Stimulated activated CD4-positive, alpha-beta T cell treated with anti-CD3 and anti-CD28 coated beads, Interleukin-12 subunit alpha, Interleukin-12 subunit beta, amount 100 ng/mL, for 48 hours (primary cell): ENCODE results near the gene PIANP.
A peak's percentile ranks its signal among the peaks of the same experiment; 100 is the strongest.

Experiments
- DNase-seq, 3 donors: peaks; one replicate each; pipeline ENCODE4 v3.0.0-alpha.2; 2020; ENCODE audit warnings: low read depth in 2 of 3, low spot score in 1 of 3

Gene PIANP

GRCh38 chr12:6672143-6672542 lies 28.5 kb downstream of the PIANP start:
- no peak for DNase-seq

GRCh38 chr12:6667559-6668210 lies 32.9 kb downstream of the PIANP start:
- DNase-seq = no peak

GRCh38 chr12:6666211-6666610 lies 34.4 kb downstream of the PIANP start:
- DNase-seq = no peak

DNA sequence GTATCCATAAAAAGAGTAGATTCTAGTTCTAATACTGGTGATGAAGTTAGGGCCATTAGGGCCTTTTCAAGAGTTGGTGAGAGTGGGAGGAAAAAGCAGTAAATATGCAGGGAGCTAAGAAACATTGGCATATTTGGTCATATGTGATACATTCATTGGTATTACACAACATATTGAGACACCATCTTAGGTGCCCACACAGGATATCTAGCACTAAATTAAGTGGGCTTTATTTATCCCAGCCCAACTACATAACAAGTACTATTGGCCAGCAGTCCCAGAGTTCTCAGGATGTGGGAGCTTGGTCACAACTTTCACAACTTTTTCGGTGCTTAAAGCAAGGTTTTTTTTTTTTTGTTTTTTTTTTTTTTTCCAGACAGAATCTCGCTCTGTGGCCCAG lies 35.7 kb downstream of the PIANP start:
- no peak for DNase-seq

- peak; percentile 90 to 97 (median 92) for DNase-seq
Measured at GRCh38 chr12:6662906-6663742, 37.5 kb downstream of the PIANP start, which contains the start of gene ING4. Gene ING4, minus strand, starts transcription at chr12:6663119. Its CDS starts 18 bp downstream, at chr12:6663101.

DNA sequence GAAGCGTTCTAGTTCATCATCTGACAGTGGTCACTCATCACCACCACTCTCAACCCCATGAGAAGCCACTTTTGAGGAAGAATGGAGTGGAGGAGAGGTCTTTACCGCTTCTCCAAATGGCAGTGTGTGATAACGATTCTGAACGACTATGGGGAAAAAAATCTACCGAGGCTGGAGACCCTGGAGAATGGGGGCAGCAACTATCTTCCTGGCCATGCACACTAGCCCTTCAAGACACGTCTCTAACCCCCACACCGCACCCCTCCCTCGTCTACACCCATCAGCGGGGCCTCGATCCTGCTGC lies 38.1 kb downstream of the PIANP start:
- no peak for DNase-seq

DNA sequence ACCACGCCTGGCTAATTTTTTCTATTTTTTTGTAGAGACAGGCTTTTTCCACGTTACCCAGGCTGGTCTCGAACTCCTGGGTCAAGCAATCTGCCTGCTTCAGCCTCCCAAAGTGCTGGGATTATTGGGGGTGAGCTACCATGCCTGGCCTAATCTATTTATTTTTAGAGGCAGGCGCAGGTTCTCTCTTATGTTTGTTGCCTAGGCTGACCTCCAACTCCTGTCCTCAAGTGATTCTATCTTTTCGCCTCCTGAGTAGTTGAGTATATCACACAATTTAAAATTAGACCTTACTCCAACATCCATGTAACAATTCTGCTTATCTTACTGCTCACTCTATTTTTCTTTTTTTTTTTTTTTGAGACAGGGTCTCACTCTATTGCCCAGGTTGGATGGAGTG lies 46.6 kb downstream of the PIANP start:
- no peak for DNase-seq

- DNase-seq = no peak
Measured at GRCh38 chr12:6653342-6653741, 47.3 kb downstream of the PIANP start.

GRCh38 chr12:6652391-6652790 lies 48.2 kb downstream of the PIANP start:
- no peak for DNase-seq

DNA sequence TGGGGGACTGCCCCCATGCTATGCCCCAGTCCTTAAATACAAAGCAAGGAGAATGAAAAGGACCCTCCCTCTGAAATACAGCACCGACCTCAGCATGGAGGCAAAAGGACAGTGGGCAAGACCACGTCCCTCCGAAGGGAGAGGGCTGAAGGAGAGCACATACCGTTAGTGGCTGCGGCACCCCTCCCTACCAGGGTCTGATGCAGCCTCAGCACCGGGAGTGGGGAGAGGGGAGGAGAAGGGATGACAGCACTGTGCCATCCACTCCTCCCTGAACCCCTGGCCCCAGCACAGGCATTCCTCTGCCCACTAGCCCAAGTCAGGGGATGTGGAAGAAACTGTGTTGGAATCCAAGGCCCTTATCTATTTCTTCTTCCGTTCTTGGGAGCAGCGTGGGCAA lies 49.8 kb downstream of the PIANP start:
- DNase-seq = no peak

- peak in 1 of 3 donors; percentile 25 for DNase-seq
Measured at GRCh38 chr12:6647083-6647604, 53.5 kb downstream of the PIANP start, which contains the start of gene ACRBP. Gene ACRBP, minus strand, starts transcription at chr12:6647432. Its CDS starts 66 bp downstream, at chr12:6647366.

DNA sequence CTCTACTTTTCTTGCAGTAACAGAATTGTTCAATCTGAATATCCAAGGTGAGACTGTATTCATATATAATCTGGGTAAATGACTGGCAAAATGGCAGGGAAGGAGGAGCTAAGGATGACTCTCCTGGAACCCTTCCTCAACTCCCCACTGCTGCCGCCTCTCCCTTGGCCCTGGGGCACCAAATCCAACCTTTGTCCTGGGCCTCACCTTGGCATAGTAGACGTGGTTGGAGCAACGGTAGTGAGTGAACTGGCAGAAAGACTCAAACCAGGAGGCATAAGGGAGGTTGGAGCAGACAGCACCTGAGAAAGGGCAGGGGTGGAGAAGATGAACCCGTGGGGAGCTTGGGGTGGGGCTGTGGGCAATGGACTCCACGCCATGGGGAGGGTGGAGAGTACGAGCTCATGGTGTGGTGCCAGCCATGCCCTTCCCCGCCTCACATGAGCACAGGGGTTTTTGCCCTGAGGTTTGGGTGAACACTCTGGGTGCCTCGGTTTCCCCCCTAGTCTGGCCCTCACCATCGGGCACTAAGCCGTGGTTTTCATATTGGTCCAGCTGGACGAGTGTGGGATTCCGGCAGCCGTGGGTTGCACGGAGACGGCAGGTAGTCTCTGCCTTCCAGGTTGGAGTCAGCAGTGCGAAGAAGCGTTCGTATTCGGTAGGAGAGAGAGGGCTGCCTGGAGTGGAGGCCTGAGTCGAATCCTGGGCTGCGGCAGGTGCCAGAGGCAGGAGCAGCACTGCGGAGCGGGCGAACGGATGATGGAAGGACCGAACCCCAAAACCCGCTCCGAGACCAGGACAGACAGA lies 54.1 kb downstream of the PIANP start:
- DNase-seq = no peak

DNA sequence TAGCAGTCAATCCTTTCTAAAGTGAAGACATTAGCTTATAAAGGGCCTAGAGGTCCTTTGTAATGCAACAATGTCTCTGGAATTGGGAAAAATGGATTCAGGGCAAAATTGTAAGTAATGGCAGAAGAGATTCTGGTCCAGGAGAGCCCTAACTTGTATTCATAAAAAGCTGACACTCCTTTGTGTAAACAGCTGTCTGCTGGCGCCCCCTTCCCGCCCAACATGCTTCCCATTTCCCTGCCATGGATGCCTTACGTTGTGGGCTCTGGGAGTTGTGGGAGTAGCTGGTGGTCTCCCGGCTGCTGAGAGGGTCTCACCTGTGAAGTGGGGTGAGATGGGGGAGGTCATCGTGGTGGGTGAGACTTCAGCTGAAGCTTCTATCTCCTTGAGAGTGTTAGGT lies 55.7 kb downstream of the PIANP start:
- DNase-seq = no peak

- DNase-seq = no peak
Measured at GRCh38 chr12:6644257-6644596, 56.4 kb downstream of the PIANP start.
